Amygdala (tissue), 56 donors: Measurements from ENCODE around the gene ST7.
A peak's percentile ranks its signal among the peaks of the same experiment; 100 is the strongest.

Source experiments
- DNase-seq, 56 donors: peaks; one replicate each; lab custom pipeline; 2025; lab: John Stamatoyannopoulos, UW

ST7 gene

DNA sequence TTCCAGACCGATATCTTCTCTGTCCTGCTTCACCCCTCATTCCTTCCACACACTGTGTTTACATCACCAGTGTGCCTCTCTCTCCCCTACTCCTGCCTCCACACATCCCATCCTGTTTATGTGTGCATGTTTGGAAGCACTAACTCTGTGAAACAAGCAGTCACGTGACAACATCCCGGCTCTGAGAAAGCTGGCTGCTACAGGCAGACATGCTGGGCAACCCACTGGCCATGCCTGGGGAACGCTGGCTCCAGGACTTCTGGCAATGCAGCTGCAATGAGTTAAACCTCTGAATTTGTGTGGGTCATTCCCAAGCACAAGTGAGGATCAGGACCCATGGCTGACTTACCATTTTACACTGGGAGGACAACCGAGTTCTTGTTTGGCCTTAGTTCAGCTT, 295.5 kb downstream of the ST7 start:
- peak in 21 of 56 donors; percentile 1 to 65 (median 16) for DNase-seq

DNA sequence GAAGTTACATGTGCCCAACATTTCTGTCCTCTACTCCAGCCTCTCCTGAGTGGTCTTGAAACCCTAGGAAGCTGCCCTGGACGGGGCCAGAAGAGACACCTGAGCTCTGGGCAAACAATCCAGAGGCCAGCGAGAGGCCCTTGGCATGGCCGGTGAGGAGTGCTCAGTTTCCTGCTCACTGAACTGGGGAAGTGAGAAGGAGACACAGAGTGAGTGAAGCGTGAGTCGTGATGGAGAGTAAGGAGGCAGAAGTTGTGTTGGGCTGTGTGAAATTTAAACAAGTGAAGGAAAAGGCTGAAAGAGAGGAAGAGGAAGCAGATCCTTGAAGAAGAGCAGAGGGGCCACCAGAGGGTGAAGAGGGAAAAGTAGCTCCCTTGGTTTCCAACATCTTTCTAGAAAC, 296.4 kb downstream of the ST7 start:
- no peak for DNase-seq

DNA sequence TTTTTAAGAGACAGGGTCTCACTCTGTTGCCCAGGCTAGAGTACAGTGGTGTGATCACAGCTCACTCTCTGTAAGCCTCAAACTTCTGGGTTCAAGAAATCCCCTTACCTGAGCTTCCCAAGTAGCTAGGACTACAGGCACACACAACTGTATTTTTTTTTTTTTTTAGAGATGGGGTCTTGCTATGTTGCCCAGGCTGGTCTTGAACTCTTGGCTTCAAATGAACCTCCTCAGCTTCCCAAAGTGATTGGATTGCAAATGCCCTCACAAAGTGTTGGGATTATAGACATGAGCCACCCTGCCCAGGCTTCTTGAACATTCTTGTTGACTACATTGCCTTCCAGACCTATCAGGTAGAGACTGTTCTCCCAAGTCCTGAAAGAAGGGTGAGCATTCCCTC, 296.9 kb downstream of the ST7 start:
- DNase-seq = no peak

DNA sequence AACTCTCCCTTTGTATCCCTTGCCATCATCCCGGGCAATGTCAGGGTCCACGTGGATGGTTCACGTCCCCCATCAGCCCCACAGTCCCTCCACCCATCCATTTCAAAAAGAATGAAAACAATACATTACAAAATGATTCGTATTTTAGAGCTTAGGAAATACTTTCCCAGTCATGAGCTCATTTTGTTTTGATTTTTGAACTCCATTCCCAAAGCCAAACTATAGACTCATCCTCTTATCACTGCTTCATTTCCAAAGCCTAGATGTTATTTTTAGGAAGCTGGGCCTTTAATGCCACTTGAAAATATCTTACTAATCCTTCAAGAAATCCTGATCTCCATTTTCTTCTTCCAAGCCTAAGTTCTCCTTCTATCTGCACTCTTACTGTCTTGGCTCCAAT, 297.5 kb downstream of the ST7 start:
- no peak for DNase-seq

DNA sequence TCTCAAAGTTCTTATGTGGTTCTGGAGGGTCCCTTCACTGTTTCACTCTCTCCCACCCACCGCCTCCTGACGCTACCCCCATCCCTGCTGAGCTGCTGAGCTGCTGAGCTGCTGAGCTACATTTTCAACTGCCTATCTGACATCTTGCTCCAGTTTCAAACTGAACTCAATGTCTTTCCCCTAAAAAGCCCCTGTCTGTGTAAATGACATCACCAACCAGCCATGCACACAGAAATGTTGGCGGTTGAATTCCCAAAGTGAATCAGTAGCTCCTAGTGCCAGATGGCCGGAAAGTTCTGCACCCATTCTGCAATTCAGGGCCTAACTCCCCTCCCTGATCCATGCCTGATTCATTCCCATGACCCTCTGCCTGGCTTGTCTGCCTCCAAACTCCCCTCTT, 298.4 kb downstream of the ST7 start:
- DNase-seq = no peak

DNA sequence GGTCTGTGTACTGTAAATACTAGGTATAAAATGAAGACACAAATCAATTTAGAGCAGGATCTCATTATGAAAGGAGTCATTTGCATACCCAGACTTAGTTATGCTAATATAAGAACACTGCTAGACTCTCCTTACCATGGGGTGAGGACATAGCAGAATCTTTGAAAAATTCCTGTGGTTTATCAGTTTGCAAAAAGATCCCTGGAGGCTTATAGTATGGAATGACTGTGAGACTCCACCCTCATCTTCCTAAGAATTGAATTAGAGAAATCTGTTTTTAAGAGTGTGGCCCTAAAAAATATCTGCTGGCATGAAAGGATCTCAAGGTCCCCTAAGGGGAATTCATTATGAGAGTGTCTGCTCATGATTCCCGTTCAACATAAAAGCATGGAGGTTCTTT, 306.3 kb downstream of the ST7 start:
- no peak for DNase-seq

DNA sequence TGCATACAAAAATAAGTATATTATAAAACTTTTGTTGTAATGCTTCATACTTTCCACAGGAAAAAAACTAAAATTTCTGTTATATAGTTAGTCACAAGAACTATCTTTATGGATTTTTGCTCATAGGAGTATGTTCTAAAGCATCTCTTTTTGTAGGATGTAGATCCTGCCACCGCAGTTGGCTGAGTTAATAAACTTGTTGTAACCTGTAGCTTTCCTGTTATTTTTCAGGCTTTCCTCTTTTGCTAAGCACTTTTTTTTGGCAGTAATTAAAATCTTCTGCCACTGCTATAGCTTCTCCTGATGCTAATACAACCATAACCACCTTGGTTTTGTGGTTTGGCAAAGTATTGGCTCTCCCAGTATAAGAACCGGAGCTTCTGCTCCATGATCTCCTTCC, 309.2 kb downstream of the ST7 start:
- DNase-seq = no peak

DNA sequence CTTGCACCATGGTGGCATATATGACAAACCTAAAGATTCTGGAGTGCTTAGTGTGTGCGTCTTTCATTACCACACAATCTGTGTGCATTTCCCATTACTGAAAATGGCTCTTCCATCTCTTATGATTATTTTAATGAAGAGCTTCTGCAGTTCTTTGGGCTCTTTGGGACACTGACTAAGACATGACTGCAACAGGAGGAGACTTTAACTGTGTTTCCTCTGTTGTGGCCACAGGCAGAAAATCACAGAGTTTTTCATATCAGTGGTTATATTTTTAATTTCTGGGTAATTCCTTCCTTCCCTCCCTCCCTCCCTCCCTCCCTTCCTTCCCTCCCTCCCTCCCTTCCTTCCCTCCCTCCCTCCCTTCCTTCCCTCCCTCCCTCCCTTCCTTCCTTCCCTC, 311.4 kb downstream of the ST7 start:
- DNase-seq = no peak

DNA sequence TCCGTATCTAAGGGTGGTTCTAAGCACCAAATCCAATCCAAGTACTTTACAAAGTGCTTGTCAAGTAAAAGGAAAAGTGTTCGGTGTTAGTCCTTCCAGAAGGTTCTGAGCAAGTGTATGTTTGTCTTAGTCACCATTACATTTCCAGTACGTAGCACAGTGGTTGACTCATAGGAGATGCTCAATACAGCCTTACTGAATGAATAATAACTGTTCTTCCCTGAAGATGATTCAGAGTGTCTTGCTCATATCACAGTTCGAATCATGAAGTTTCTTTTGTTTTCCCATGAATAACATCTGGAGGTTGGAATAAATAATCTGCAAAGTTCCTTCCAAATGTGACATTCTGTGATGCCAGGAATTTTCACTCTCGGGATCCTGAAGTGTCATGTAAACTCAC, 316.1 kb downstream of the ST7 start:
- no peak for DNase-seq

DNA sequence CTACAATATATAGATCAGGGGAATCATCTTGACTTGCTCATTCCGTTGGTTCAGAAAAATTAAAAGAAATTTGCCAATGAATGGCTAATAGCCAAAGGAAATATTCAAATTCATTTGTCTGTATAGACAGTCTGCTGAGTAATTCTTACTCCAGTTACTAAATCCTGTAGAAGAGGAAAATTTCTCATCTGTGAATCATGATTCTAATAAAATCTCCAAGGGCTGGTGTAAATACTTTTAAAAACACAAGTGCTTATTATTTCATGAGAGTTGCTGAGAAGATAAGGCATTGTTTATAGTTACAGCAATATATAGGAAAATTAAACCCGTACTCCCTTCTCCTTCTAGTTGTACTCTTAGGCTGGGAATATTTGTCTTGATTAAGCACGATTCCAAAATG, 316.6 kb downstream of the ST7 start:
- no peak for DNase-seq

DNA sequence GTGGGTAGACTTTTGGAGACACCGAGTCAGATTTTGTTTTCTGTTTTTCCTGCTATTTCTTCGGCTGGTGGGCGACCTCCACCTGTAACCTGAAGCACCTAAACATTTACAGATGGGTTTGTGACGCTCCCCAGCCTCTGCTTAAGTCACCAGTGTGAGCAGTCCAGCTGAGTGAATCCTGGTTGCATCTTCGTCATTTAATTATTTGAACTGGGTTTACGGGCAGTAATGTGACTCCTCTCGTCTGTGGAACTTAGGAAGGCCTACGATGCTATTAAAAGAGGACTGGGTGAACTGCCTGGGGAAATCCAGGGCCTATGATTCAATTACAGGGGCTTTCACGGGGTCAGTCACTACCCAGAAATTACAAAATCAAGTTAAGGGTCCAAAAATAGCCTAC, 317.1 kb downstream of the ST7 start:
- no peak for DNase-seq

DNA sequence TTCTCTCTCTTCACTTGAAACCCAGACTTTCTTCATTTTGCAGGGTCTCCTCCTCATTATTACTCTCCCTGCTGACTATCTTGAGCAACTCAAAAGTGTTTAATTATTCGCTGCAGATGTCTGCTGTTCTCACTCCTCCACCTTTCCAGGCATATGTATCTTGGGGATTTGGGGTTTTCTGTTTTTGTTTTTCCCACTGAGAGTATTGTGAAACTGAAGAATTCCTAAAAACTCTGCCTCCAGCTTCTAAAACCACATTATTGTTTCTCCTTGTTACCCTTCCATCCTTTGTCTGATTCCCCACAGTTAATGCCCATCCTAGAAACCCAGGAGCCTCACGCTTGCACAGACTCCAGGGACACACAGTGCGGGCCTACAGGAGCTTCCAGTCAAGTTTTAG, 318.3 kb downstream of the ST7 start:
- DNase-seq = no peak

DNA sequence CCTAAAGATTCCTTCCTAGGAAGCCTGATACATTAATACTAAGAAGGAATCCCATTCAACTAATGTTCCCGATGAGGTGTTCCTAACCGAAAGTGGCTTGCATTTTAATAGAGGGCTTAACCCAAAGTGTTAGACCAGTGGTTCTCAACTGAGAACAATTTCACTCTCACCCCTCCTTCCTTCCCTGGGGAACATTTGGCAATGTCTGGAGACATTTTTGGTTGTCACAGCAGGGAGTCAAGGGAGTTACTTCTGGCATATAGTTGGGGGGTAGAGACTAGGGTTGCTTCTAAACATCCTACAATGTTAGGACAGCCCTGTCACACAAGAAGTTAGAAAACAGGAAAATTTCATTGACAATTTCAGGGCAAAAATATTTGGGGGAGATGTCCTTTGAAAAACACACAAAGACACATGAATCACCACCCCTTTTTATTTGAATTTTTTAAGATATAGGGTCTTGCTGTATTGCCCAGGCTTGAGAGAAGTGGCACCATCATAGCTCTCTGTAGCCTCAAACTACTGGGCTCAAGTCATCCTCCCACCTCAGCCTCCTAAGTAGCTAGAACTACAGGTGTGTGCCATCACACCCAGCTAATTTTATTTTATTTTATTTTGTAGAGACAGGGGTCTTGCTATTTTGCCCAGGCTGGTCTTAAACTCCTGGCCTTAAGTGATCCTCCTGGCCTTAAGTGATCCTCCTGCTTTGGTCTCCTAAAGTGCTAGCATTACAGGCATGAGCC, 318.9 kb downstream of the ST7 start:
- DNase-seq = no peak

DNA sequence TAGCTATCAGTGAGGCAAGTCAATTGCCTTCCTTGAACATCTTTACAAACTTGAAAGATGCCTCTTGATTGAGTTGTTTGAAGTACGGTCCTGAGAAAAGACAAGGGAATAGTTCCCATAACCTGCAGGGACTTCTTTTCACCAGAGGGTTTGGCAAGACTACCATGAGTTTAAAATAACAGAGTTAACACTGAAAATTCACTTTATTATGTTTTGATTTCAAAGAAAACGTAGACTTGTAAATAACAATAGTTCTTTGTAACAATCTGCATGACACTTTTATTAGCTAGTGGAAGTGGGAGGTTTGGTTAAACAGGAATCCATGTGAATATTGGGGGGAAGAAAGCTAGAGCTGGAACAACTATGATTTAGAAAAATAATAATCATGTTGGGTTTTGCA, 320.0 kb downstream of the ST7 start:
- DNase-seq = no peak

DNA sequence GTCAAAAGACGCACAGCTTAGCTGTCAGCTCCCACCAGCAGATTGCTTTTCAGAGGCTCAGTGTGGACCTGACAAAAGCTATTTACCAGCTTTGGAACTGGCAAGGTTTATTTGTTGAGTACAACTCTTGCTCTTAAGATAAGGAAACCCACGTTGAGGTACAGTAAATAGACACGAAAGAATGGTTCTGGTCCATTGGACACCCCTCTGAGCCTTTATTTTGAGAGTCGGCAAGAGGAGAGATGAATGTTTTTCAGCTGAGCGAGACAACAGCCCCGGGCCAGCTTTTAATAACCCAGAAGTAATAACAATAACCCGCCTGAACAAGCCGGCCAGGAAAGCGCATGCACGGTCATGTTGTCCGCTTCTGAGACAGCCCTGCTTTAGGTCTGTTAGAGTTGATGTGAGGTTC, 320.5 kb downstream of the ST7 start:
- DNase-seq = no peak

DNA sequence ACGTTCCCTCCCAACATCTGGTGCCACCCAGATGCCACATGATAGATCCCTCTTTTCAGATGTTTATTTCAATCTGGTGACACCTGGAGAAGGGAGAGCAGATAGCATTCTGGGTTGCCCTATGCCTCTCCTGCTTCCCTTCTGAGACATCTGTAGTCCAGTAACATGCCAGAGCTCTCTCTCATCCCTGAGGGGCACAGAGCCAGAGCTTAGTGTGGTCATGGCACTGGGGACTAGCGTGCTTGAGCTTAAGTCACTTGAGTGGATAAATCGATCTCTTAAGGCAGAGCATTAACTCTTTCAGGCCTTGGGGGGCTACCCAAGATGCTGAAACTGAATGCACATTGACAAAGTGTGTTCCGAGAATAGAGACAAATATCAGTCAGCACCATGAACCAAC, 321.6 kb downstream of the ST7 start:
- DNase-seq = no peak

DNA sequence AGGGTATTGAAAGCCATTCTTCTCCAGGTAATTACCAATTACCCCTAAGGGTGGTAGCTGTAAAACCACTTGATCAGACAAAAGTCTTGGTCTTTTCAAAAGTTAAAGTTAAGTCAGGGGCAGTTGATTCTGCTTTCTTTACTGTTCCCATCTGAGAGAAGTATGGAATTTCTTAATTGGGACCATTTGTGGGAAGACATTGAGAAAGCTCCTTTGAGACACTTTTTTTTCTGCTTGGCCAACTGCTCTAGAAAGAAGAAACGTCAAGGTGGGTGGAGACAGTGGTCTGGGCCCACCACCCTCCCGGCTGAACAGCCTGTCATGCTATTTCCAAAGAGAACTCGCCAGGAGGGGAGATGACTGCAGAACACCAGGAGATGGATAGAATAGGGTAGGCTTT, 324.3 kb downstream of the ST7 start:
- no peak for DNase-seq

DNA sequence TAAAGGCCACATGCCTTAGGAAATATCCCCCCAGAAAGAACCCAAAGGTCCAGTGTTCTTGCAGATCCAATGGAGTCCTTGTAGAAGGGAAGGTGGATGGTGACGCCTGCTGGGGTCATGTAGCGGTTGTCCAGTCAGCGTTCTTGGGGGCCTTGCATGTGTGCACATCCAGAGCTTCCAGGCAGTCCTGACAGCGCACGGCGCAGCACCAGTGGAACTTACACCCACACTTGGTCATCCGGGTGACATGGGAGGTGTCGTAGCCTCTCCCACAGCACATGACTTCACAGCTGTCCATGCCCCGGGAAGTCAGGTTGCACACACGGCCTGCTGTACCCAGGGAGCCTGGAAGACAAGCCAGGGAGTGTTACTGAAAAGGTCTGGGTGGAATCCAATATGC, 324.7 kb downstream of the ST7 start:
- no peak for DNase-seq

DNA sequence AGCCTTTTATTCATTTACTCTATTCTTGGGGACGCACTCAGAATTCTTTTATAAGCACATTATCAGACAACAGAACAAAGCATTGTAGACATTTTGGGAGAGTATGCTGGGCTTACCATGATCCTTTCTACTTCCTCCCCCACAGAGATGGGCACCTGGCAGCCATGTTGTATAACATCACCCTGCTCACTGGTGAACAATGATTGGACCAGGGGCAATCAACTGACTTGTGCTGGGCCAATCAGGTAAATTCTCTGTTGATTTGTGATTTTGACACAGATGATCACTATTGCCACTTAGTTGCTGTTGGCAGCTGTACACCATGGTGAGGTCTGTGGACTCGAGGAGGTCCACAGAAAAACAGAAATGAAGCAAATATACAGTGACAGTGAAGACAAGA, 325.9 kb downstream of the ST7 start:
- DNase-seq = no peak
